ENCODE data around the gene ESYT1.

Gene ESYT1

DNA sequence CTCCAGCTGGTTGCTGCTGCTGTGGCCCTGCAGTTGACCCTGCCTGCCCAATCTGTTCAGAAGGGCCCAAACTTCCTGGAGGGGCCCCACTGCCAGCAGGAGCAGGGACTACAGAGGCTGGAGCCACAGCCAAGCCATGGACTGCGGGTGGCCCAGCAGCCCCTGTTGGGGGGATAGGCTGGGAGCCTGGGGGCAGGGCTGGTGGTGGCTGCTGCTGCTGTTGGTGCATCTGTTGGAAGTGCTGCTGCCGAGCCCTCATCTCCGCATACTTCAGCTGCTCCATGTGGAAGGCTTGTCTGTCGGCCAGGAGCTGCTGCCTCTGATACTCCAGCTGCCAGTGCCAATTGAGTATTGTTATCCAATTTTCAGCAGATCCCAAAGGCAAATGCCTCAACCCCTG lies 37.3 kb downstream of the ESYT1 start:
- H3K27ac Mint-ChIP-seq (ENCODE audit: low read depth): no peak overlapping the region
- no peaks in the 10 kb centered on the region for H3K27me3 Mint-ChIP-seq
- ATAC-seq (replicated peaks; ENCODE audit: extremely low read depth, poor library complexity, severe bottlenecking): no peak
- H3K4me1 Mint-ChIP-seq: peaks cover 26% of the 10 kb centered on the region
- H3K4me3 Mint-ChIP-seq: no peak overlapping the region
- DNase-seq (ENCODE audit: low spot score in 2 of 2): no peak
- H3K36me3 Mint-ChIP-seq (ENCODE audit: insufficient read depth): peaks cover 79% of the 10 kb centered on the region
- no peaks in the 10 kb centered on the region for H3K9me3 Mint-ChIP-seq

DNA sequence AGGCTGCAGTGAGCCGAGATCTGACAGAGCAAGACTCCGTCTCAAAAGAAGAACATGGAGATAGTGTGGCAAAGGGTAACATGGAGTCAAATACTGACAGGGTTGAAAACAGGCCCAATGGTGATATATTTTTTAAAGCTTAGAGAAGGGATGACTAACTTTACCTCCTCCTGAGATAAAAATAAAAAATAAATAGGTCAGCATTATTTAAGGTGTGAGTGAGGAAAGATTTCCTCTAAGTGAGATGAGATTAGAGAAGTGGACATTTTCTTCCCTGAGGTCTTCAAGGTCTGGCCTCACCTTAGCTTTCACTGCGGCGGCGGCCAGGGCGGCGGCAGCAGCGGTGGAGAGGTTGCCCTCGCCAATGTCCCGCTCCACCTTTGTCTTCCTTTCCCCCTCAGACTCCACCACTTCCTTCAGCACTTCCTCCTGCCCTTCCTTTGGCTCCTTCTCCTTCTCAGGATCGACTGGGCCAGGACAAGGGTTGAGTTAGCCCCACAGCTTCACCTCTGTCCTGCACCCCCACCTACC lies 41.2 kb downstream of the ESYT1 start:
- Mint-ChIP-seq H3K27ac (ENCODE audit: low read depth) (peak overlapping the region; percentile 58), H3K4me1 (peaks cover 7% of the 10 kb centered on the region), H3K9me3 (no peaks in the 10 kb centered on the region), H3K4me3 (no peak overlapping the region), H3K27me3 (no peaks in the 10 kb centered on the region), H3K36me3 (ENCODE audit: insufficient read depth) (peaks cover 85% of the 10 kb centered on the region)
- no peak for DNase-seq (ENCODE audit: low spot score in 2 of 2)
- ATAC-seq (replicated peaks; ENCODE audit: extremely low read depth, poor library complexity, severe bottlenecking): no peak

DNA sequence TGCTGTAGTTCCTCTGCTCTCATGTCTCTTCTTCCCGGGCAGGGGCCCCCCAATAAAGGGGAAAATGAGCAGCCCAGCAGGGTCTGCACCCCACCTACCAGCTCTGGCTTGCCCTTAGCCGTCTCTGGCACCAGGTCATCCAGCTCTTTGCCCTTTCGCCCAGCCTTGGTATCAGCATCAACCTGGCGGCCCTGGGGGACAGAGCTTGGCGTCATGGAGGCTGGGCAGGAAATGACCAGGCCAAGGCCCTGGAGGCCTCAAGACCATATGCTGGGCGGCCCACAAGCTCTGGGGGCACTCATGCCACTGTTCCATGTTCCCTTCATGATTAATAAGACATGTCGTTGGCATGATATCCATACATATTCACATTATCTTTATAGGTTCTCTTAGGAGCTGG lies 44.8 kb downstream of the ESYT1 start:
- Mint-ChIP-seq H3K27me3 (no peaks in the 10 kb centered on the region), H3K27ac (ENCODE audit: low read depth) (no peak overlapping the region), H3K36me3 (ENCODE audit: insufficient read depth) (peaks cover 78% of the 10 kb centered on the region), H3K4me3 (no peak overlapping the region), H3K4me1 (peaks cover 6% of the 10 kb centered on the region), H3K9me3 (no peaks in the 10 kb centered on the region)
- no peak for ATAC-seq (replicated peaks; ENCODE audit: extremely low read depth, poor library complexity, severe bottlenecking)
- no peak for DNase-seq (ENCODE audit: low spot score in 2 of 2)

DNA sequence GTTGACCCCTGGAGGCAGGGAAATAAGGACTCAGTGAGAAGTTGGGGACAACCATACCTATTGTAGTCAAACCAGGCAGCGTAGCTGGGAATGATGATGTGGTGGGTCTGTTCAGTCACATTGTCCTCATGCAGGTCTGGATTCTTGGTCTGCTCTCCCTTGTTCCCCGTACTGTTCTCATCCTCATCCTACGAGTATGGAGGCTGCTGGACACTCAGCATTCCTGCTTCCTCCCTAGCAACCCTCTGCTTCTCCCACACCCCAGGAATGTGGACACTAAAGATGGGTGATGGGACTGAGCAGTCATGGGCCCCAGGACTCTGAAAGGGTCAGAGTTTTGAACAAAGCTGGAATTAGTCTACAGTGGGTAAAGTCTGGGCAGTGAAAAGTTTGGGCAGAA lies 50.3 kb downstream of the ESYT1 start:
- H3K36me3 Mint-ChIP-seq (ENCODE audit: insufficient read depth): peaks cover 74% of the 10 kb centered on the region
- no peak overlapping the region for H3K27ac Mint-ChIP-seq (ENCODE audit: low read depth)
- H3K4me3 Mint-ChIP-seq: no peak overlapping the region

DNA sequence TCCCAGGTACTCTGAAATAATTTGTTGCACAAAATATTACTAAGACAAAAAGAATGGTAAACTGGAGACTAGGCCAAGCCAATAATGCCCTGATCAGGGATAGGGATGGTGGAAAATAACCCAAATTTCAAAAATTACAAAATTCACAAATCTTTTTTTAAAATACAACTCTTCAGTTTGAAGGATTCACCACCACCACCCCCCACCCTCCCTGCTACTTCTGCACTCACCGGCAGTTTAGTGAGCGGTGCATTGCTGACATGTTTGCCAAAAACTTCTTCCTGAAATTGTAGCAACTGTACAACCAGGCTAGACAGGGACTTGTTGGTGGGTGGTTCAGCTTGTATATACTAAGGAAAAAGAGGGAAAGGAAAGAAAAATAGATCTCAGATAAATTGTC lies 58.9 kb downstream of the ESYT1 start:
- peaks cover 60% of the 10 kb centered on the region for H3K36me3 Mint-ChIP-seq (ENCODE audit: insufficient read depth)
- peaks cover 30% of the 10 kb centered on the region for H3K4me1 Mint-ChIP-seq
- H3K4me3 Mint-ChIP-seq: peak overlapping the region; percentile 89
- DNase-seq (ENCODE audit: low spot score in 2 of 2): no peak
- H3K9me3 Mint-ChIP-seq: no peaks in the 10 kb centered on the region
- H3K27me3 Mint-ChIP-seq: no peaks in the 10 kb centered on the region
- peak overlapping the region; percentile 86 for H3K27ac Mint-ChIP-seq (ENCODE audit: low read depth)
- no peak for ATAC-seq (replicated peaks; ENCODE audit: extremely low read depth, poor library complexity, severe bottlenecking)

More for the DNA sequence above, 50.3 kb downstream of the ESYT1 start:
- H3K4me1 Mint-ChIP-seq: peaks cover 4% of the 10 kb centered on the region
- no peak for ATAC-seq (replicated peaks; ENCODE audit: extremely low read depth, poor library complexity, severe bottlenecking)
- no peaks in the 10 kb centered on the region for H3K27me3 Mint-ChIP-seq
- H3K9me3 Mint-ChIP-seq: no peaks in the 10 kb centered on the region
- no peak for DNase-seq (ENCODE audit: low spot score in 2 of 2)

DNA sequence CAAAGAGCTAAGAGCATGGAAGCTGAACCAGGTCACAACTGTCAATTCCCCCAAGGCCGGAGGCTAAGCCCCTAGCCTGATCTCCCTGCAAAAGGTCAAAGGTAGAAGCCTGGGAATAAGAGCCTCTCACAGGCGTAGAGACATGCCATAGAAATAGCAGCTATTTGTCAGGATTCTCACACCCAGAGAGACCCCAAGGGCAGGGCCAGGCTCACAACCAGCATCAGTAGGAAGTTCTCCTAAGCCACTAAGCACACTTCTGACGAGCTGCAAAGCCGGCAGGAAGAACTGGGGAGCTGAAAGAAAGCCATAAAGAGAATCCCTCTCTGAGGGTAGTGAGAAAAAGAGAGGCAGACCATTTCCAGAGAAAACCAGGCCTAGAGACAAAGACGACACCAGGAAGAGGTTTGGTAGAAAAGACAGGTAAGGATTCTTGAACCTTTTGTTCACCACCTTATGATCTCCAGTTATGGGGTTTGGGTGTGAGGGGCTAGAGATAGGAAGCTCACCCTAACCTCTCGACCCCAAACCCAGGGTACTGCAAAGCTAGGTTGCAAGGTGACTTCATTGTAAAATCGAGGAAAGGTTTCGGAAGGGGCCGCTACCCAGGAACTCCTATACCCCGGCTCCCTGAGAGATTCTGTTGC lies 60.2 kb downstream of the ESYT1 start:
- H3K27me3 Mint-ChIP-seq: no peaks in the 10 kb centered on the region
- H3K9me3 Mint-ChIP-seq: no peaks in the 10 kb centered on the region
- peak overlapping the region; percentile 86 for H3K27ac Mint-ChIP-seq (ENCODE audit: low read depth)
- peaks cover 49% of the 10 kb centered on the region for H3K36me3 Mint-ChIP-seq (ENCODE audit: insufficient read depth)
- H3K4me1 Mint-ChIP-seq: peaks cover 39% of the 10 kb centered on the region
- DNase-seq (ENCODE audit: low spot score in 2 of 2): no peak
- H3K4me3 Mint-ChIP-seq: peak overlapping the region; percentile 89
- no peak for ATAC-seq (replicated peaks; ENCODE audit: extremely low read depth, poor library complexity, severe bottlenecking)

DNA sequence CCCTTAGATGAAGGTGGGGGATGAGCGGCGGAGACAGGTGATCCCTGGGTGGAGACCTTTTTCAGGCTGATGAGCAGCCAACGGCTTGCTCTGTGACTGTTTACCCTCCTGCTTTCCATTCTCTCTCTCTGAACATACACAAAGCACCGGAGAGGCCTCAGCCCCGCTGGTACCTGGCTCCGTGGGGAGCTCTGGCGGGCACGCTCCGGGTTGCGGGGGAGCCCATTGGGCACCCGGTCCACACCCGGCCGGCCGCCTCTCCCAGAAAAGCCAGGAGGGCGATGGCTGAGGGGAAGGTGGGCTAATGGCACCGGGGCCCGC lies 60.7 kb downstream of the ESYT1 start:
- ATAC-seq (replicated peaks; ENCODE audit: extremely low read depth, poor library complexity, severe bottlenecking) (peak; percentile 5), DNase-seq (ENCODE audit: low spot score in 2 of 2) (no peak)
- H3K4me3 Mint-ChIP-seq: peak overlapping the region; percentile 89
- H3K9me3 Mint-ChIP-seq: no peaks in the 10 kb centered on the region
- H3K36me3 Mint-ChIP-seq (ENCODE audit: insufficient read depth): peaks cover 48% of the 10 kb centered on the region
- peak overlapping the region; percentile 86 for H3K27ac Mint-ChIP-seq (ENCODE audit: low read depth)
- peaks cover 43% of the 10 kb centered on the region for H3K4me1 Mint-ChIP-seq
- H3K27me3 Mint-ChIP-seq: no peaks in the 10 kb centered on the region

DNA sequence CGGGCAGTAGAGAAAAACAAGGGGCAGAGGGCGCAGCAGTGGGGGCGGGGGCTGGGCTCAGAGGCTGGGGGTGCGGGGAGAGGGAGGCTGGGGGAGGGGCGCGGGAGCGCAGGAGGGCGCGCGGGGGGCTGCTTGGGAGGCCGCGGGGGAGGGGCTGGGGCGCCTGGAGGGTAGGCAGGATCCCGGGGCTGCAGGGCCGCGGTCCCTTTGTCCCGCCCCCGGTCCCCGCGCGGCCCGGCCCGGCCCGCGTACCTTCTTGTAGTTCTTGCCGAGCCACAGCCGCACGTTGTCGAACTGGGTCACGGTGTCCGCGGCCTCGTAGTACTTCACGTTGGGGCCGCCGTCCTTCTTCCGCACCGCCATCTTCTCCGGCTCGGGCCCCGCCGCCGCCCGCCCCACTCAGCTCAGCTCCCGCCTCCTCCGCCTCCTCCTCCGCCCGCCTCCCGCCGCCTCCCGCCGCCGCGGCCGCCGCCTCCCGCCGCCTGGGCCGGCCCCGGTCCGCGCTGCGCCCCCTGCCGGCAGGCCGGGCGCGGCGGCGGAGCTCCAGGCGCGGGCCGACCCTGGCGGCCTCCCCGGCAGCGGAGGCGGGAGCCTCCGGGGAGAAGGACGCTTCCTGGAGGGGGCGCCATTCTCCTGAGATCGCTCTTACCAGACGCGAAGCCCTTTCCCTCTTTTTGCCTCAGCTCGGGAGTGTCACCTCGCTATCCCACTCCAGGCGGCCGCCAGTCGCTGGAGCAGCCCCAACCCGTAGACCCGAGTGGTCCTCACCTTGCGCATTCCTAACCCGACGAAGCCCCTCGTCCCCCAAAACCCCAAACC lies 61.2 kb downstream of the ESYT1 start, which contains the start of gene SMARCC2:
Gene SMARCC2 (minus strand): TSS at position 385 of the 819 bp plus-strand sequence. CDS start 22 bp downstream, at position 363.
- Mint-ChIP-seq H3K4me1 (peaks cover 45% of the 10 kb centered on the region), H3K4me3 (peak within 1 kb of the TSS; percentile 89), H3K36me3 (ENCODE audit: insufficient read depth) (peaks cover 44% of the 10 kb centered on the region), H3K27me3 (no peaks in the 10 kb centered on the region), H3K9me3 (no peaks in the 10 kb centered on the region), H3K27ac (ENCODE audit: low read depth) (peak within 1 kb of the TSS; percentile 98)
- ATAC-seq (replicated peaks; ENCODE audit: extremely low read depth, poor library complexity, severe bottlenecking) (peak; percentile 90), DNase-seq (ENCODE audit: low spot score in 2 of 2) (peak; percentile 74 to 76)

DNA sequence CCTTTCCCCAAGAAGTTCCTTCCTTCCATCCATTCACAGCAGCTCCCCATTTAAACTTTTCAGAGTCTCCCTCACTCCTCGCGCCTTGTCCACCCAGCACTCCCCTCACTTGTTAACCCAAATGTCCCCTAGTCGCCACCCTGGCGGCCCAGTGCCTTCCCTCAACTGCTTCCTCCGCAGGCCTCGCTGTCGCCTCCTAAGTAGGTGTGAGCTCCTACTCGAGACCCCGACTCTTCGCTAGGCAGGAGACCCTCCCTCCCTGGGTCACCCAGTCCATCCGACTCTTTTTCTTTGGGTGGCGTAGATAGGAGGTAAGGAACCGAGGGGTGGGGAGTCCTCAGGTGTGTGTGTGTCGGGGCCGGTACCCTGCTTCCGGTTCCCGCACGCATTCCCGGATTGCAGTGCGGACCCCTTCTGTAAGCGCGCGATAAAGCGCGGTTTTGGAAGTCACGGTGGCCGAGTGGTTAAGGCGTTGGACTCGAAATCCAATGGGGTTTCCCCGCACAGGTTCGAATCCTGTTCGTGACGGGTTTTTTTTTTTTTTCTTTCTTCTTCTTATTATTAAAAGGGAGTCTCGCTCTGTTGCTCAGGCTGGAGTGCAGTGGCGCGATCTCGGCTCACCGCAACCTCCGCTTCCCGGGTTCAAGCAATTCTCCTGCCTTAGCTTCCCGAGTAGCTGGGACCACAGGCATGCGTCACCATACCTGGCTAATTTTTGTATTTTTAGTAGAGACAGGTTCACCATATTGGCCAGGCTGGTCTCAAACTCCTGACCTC lies 62.0 kb downstream of the ESYT1 start:
- DNase-seq (ENCODE audit: low spot score in 2 of 2) (peak; percentile 61 to 63), ATAC-seq (replicated peaks; ENCODE audit: extremely low read depth, poor library complexity, severe bottlenecking) (peak; percentile 21)
- Mint-ChIP-seq H3K4me1 (peaks cover 48% of the 10 kb centered on the region), H3K27ac (ENCODE audit: low read depth) (peak overlapping the region; percentile 98), H3K36me3 (ENCODE audit: insufficient read depth) (peaks cover 36% of the 10 kb centered on the region), H3K27me3 (no peaks in the 10 kb centered on the region), H3K9me3 (no peaks in the 10 kb centered on the region), H3K4me3 (peak overlapping the region; percentile 89)

DNA sequence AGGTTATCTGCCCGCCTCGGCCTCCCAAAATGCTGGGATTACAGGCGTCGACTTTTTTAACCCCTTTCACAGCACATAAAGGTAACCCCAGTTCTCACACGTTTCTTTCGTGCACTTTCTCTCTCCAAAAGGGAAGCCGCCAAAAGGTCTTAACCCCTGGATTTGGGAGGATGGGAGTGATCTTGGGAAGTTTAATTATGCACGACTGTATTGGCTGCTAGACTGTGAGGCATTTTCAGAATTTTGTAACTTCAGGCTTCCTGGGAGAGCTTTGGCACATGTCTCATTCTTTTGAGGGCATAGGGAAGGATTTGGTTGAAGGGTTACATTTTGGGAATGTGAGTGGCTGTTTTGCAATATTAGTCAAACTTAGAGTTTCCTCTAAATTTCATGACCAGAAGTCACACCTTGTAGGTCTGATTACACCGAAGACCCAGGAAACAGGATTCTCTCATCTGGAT lies 62.7 kb downstream of the ESYT1 start:
- Mint-ChIP-seq H3K9me3 (no peaks in the 10 kb centered on the region), H3K27ac (ENCODE audit: low read depth) (peak overlapping the region; percentile 98), H3K36me3 (ENCODE audit: insufficient read depth) (peaks cover 33% of the 10 kb centered on the region), H3K27me3 (no peaks in the 10 kb centered on the region), H3K4me3 (peak overlapping the region; percentile 89), H3K4me1 (peaks cover 48% of the 10 kb centered on the region)
- no peak for ATAC-seq (replicated peaks; ENCODE audit: extremely low read depth, poor library complexity, severe bottlenecking)
- no peak for DNase-seq (ENCODE audit: low spot score in 2 of 2)

DNA sequence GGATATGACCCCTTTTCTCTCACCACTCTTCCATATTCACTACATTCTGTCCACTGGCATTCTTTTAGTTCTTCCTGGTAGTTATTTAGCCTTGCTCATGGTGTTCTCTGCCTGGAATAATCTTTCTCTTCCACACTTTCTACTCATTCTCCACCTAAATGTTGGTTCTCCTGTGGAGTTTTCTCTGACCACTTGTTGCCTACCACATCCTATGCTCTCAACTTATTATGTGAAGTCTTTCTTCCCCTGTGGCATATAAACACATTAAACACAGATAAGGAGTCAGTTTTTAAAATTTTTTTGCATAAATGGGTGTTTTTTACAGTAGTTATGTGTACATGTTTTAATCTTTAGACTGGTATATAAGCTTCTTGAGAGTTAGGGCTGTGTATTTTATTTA lies 64.5 kb downstream of the ESYT1 start:
- ATAC-seq (replicated peaks; ENCODE audit: extremely low read depth, poor library complexity, severe bottlenecking): no peak
- no peaks in the 10 kb centered on the region for H3K9me3 Mint-ChIP-seq
- H3K4me3 Mint-ChIP-seq: no peak overlapping the region
- H3K36me3 Mint-ChIP-seq (ENCODE audit: insufficient read depth): peaks cover 26% of the 10 kb centered on the region
- H3K27ac Mint-ChIP-seq (ENCODE audit: low read depth): peak overlapping the region; percentile 72
- peaks cover 42% of the 10 kb centered on the region for H3K4me1 Mint-ChIP-seq
- DNase-seq (ENCODE audit: low spot score in 2 of 2): no peak
- H3K27me3 Mint-ChIP-seq: no peaks in the 10 kb centered on the region

DNA sequence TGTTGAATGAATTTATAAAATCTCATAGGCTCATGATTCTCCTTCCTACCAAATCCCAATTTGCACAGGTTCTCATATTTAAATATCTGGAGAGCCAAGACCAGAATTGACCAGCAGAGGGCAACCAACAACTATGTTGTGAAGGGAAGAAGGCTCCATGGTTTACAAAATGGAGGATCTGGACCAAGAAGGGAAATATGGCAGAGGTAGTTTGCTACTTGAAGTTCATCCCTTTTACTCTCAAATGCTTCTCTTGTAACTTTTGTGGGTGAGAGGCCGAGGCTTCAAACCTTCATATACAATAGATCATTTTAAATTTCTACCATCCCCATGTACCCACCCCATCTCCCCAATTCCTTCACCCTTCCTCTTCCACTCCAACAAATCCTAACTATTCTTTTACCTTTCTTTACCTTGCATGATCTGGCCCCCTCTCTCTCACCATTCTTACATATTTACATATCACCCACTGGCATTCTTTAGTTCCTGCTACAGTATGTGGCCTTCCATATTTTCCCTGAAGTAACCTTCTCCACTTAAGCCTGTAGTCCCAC lies 65.0 kb downstream of the ESYT1 start:
- no peaks in the 10 kb centered on the region for H3K9me3 Mint-ChIP-seq
- H3K4me3 Mint-ChIP-seq: no peak overlapping the region
- no peaks in the 10 kb centered on the region for H3K27me3 Mint-ChIP-seq
- peak overlapping the region; percentile 72 for H3K27ac Mint-ChIP-seq (ENCODE audit: low read depth)
- peaks cover 22% of the 10 kb centered on the region for H3K36me3 Mint-ChIP-seq (ENCODE audit: insufficient read depth)
- H3K4me1 Mint-ChIP-seq: peaks cover 37% of the 10 kb centered on the region
- ATAC-seq (replicated peaks; ENCODE audit: extremely low read depth, poor library complexity, severe bottlenecking): no peak
- DNase-seq (ENCODE audit: low spot score in 2 of 2): peak; percentile 37 to 64

Measured in central memory CD8-positive, alpha-beta T cell (primary cell).